Esophagus squamous epithelium (tissue), 5 donors: ENCODE results near the gene APOA4. TPM values are rescaled to one million over a fixed set of nuclear protein-coding genes. Genes with fewer than 3 reads are reported as not detected.
"Not testable (repeated sequence)": the region's sequence is repeated elsewhere in the genome, so short reads cannot be mapped to it uniquely, and the experiment has no call there.

Source experiments
- DNase-seq: peaks from one replicate; lab custom pipeline; 2025; lab: John Stamatoyannopoulos, UW
- H3K27ac ChIP-seq, 4 donors: fragments of 200-600 bp; sonication (generic); one replicate each; pipeline ENCODE4 v1.5.1; 2016 to 2019; ENCODE audit warnings: mild to moderate bottlenecking in 1 of 4
- H3K27me3 ChIP-seq, 4 donors: fragments of 200-600 bp; sonication (generic); 1 replicate in 3 of 4; 2 replicates in 1 of 4; pipeline versions ENCODE4 v1.5.1 to v1.6.0; 2017 to 2021; ENCODE audit warnings: antibody characterized with exemption in 1 of 4
- H3K36me3 ChIP-seq, 3 donors: fragments of 200-600 bp; sonication (generic); one replicate each; pipeline ENCODE4 v1.5.1; 2016 to 2019
- H3K4me1 ChIP-seq, 3 donors: fragments of 200-600 bp; sonication (generic); one replicate each; pipeline ENCODE4 v1.5.1; 2017 to 2019
- H3K4me3 ChIP-seq, 4 donors: fragments of 200-600 bp; sonication (generic); 1 replicate in 3 of 4; 2 replicates in 1 of 4; pipeline ENCODE4 v1.5.1; 2016 to 2019; ENCODE audit warnings: mild to moderate bottlenecking in 2 of 4, moderate library complexity in 1 of 4
- H3K9me3 ChIP-seq, 3 donors: fragments of 200-600 bp; sonication (generic); one replicate each; pipeline ENCODE4 v1.5.1; 2016 to 2019
- POLR2A ChIP-seq, 4 donors: fragments of 450-650 bp; IDR thresholded peaks; one replicate each; pipeline ENCODE4 v1.6.1; 2017; ENCODE audit warnings: antibody characterized with exemption in 4 of 4, mild to moderate bottlenecking in 4 of 4, moderate library complexity in 3 of 4
- WGBS, 2 donors: methylation state at CpG; one replicate each; pipeline ENCODE4 v1.1.5; 2018; 5-methylcytosine and 5-hydroxymethylcytosine counted together
- intact Hi-C: fragments of 100-400 bp; cut with DNase I; formaldehyde crosslinking; loops from one replicate; pipeline ENCODE4 v1.15.0; 2022
- total RNA-seq, 4 donors: library from RNA; depleted of rRNA; stranded (reverse); fragments of >200 nt; gene quantifications; one replicate each; pipeline ENCODE4 v1.1.0, GENCODE V29; 2016
- TF ChIP-seq, protein P1 (sequence below), 6 experiments: fragments of 450-650 bp in 4 of 6; fragments of 200-600 bp in 2 of 6; sonication (generic) in 2 of 6; IDR thresholded peaks; one replicate each; pipeline ENCODE4 v1.5.1; 2016 to 2019; ENCODE audit warnings: antibody characterized with exemption in 6 of 6, mild to moderate bottlenecking in 4 of 6, moderate library complexity in 4 of 6
- donor health status: DM: yes; HTN: yes; CAD: no.

Gene APOA4
- total RNA-seq, 4 donors from 2014 or later, result not detected

- DNase-seq, result no peak
- H3K27ac ChIP-seq, result peak overlapping the region; percentile 32 to 87 (median 81)
- WGBS, 2 donors, result 65 to 86% methylated on average over 7 to 10 of the region's 28 CpGs
- peaks cover 14 to 22% (median 15%) of the 10 kb centered on the region in 3 donors for H3K4me1 ChIP-seq
- H3K27me3 ChIP-seq, result peaks cover 0 to 9% (median 0%) of the 10 kb centered on the region in 4 donors
- no peak for TF ChIP-seq POLR2A (IDR thresholded peaks at IDR 0.05)
- TF ChIP-seq, protein P1, sequence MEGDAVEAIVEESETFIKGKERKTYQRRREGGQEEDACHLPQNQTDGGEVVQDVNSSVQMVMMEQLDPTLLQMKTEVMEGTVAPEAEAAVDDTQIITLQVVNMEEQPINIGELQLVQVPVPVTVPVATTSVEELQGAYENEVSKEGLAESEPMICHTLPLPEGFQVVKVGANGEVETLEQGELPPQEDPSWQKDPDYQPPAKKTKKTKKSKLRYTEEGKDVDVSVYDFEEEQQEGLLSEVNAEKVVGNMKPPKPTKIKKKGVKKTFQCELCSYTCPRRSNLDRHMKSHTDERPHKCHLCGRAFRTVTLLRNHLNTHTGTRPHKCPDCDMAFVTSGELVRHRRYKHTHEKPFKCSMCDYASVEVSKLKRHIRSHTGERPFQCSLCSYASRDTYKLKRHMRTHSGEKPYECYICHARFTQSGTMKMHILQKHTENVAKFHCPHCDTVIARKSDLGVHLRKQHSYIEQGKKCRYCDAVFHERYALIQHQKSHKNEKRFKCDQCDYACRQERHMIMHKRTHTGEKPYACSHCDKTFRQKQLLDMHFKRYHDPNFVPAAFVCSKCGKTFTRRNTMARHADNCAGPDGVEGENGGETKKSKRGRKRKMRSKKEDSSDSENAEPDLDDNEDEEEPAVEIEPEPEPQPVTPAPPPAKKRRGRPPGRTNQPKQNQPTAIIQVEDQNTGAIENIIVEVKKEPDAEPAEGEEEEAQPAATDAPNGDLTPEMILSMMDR (IDR thresholded peaks at IDR 0.05), result no peak
- intact Hi-C loops, result no loop called here
- H3K36me3 ChIP-seq, result no peaks in the 10 kb centered on the region
- H3K9me3 ChIP-seq, result no peaks in the 10 kb centered on the region
- H3K4me3 ChIP-seq, result peak overlapping the region in 3 of 4 donors; percentile 37 to 66 (median 39)
These were observed 12.1 kb upstream of the APOA4 start for GRCh38 chr11:116835042-116835772.

GRCh38 chr11:116834535-116835041, 11.5 kb upstream of the APOA4 start:
- H3K36me3 ChIP-seq, H3K9me3 ChIP-seq, intact Hi-C loops, H3K27me3 ChIP-seq, DNase-seq, H3K4me3 ChIP-seq: not testable (repeated sequence)
- H3K27ac ChIP-seq, result peak overlapping the region in 3 of 4 donors; percentile 81 to 87 (median 81)
- peaks cover 14 to 22% (median 15%) of the 10 kb centered on the region in 3 donors for H3K4me1 ChIP-seq
- whole genome bisulfite sequencing, 2 donors, result 73 to 100% methylated on average over 3 to 8 of the region's 13 CpGs

DNA sequence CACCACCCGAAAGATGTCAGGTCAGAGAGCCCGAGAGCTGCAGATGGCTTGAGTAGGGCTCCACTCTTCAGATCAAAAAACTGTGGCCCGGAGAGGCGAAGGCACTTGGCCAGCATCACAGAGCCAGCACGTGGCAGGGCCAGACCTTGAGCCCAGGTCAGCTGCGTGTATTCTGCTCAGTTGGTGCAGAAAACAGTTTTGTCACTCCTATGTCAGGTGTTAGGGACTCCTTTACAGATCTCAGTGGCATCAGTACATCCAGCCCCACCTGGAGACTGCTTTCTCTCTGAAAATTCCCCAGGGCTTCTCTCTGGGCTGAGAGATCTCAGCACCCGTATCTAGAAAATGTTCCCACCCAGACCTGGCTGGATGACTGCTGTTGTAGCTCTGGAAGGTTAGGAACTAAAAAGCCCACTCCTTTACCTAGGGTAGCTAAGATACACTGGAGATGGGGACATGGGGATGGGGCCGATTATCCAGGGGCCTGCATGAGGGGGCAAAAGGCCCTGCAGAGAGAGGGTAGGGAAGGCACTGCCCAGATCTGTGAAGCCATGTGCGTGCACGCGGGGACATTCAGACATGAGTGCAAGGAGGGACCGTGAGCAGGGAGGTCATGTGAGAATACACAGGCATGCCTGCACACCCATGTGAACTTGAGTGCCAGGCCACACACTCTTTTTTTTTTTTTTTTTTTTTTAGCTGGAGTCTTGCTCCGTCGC, 10.9 kb upstream of the APOA4 start:
- no peaks in the 10 kb centered on the region for H3K36me3 ChIP-seq
- no peak overlapping the region for H3K4me3 ChIP-seq
- intact Hi-C loops, result no loop called here
- H3K9me3 ChIP-seq, result no peaks in the 10 kb centered on the region
- peaks cover 0 to 9% (median 0%) of the 10 kb centered on the region in 4 donors for H3K27me3 ChIP-seq
- TF ChIP-seq POLR2A (IDR thresholded peaks at IDR 0.05), result no peak
- TF ChIP-seq, protein P1 (IDR thresholded peaks at IDR 0.05), result no peak
- peaks cover 14 to 22% (median 15%) of the 10 kb centered on the region in 3 donors for H3K4me1 ChIP-seq
- no peak for DNase-seq
- WGBS, 2 donors, result 83 to 90% methylated on average over 7 to 9 of the region's 14 CpGs
- H3K27ac ChIP-seq, result no peak overlapping the region

DNA sequence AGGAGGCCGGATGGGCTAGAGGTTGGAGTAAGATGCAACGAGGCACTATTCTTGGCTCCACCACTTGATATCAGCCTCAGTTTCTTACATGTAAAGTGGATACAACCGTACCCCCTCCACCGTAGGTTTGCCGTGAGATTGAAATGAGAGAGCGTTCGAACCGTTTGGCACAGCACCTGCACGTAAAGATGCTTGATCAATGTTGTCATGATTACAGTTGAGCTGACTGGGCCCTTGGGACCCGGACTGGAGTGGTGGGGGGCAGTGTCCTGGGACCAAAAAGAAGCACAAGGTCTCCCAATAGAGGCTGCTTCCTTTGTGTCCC, 10.3 kb upstream of the APOA4 start:
- H3K9me3 ChIP-seq, result no peaks in the 10 kb centered on the region
- H3K4me1 ChIP-seq, result peaks cover 14 to 22% (median 15%) of the 10 kb centered on the region in 3 donors
- no peak for DNase-seq
- WGBS, 2 donors, result 93 to 94% methylated on average over 5 to 9 of the region's 10 CpGs
- TF ChIP-seq, protein P1 (IDR thresholded peaks at IDR 0.05), result no peak
- TF ChIP-seq POLR2A (IDR thresholded peaks at IDR 0.05), result no peak
- no peak overlapping the region for H3K4me3 ChIP-seq
- peaks cover 0 to 9% (median 0%) of the 10 kb centered on the region in 4 donors for H3K27me3 ChIP-seq
- intact Hi-C loops, result no loop called here
- no peak overlapping the region for H3K27ac ChIP-seq
- H3K36me3 ChIP-seq, result no peaks in the 10 kb centered on the region

GRCh38 chr11:116832350-116833290, 9.5 kb upstream of the APOA4 start:
- intact Hi-C loops, result no loop called here
- WGBS, 2 donors, result 75 to 91% methylated on average over 4 to 8 of the region's 13 CpGs
- Histone ChIP-seq H3K9me3 (no peaks in the 10 kb centered on the region), H3K27ac (no peak overlapping the region), H3K4me1 (peaks cover 14 to 22% (median 15%) of the 10 kb centered on the region in 3 donors), H3K4me3 (no peak overlapping the region), H3K36me3 (no peaks in the 10 kb centered on the region), H3K27me3 (peaks cover 0 to 9% (median 0%) of the 10 kb centered on the region in 4 donors)
- TF ChIP-seq, protein P1 (IDR thresholded peaks at IDR 0.05), result no peak
- TF ChIP-seq POLR2A (IDR thresholded peaks at IDR 0.05), result no peak
- no peak for DNase-seq
